Natural killer cell (primary cell): ENCODE data around the gene ACOD1. TPM values are rescaled to one million over a fixed set of nuclear protein-coding genes. Genes with fewer than 3 reads are reported as not detected.

Source experiments
- ATAC-seq, 3 donors: fragments of 150-1000 bp in 2 of 3; fragments of 200-7000 bp in 1 of 3; cut with Tn5 transposase; 1 replicate in 1 of 3; 2 replicates in 2 of 3; pipeline ENCODE4 v1.10.0; 2021; ENCODE audit warnings: mild to moderate bottlenecking in 2 of 3, moderate library complexity in 2 of 3
- DNase-seq, 2 donors: peaks; one replicate each; pipeline versions ENCODE4 v3.0.0 to v3.0.0-alpha.2; 2013 to 2021; ENCODE audit warnings: mixed read lengths in 1 of 2
- H3K27ac ChIP-seq: one replicate; pipeline ENCODE4 v1.5.1; 2013; ENCODE audit warnings: mild to moderate bottlenecking, low read length
- H3K27me3 ChIP-seq: one replicate; pipeline ENCODE4 v1.6.1; 2013; ENCODE audit warnings: low read length; ENCODE audit not compliant: control insufficient read depth, insufficient read depth
- H3K36me3 ChIP-seq: one replicate; pipeline ENCODE4 v1.6.1; 2013; ENCODE audit warnings: low read length; ENCODE audit not compliant: control insufficient read depth, insufficient read depth
- H3K4me1 ChIP-seq: one replicate; pipeline ENCODE4 v1.6.1; 2013; ENCODE audit warnings: low read length; ENCODE audit not compliant: control insufficient read depth, insufficient read depth
- H3K4me3 ChIP-seq: one replicate; pipeline ENCODE4 v1.5.1; 2013; ENCODE audit warnings: low read length
- H3K9me3 ChIP-seq: one replicate; pipeline ENCODE4 v1.6.1; 2013; ENCODE audit warnings: low read length; ENCODE audit not compliant: control insufficient read depth, insufficient read depth
- H3K27ac Mint-ChIP-seq, 2 donors: one replicate each; pipeline ENCODE4 v1.8.0; 2022; ENCODE audit warnings: mild to moderate bottlenecking in 2 of 2, mixed read lengths in 2 of 2, moderate library complexity in 1 of 2
- H3K27me3 Mint-ChIP-seq, 2 donors: one replicate each; pipeline ENCODE4 v1.8.0; 2022; ENCODE audit warnings: low read depth in 2 of 2, mixed read lengths in 2 of 2
- H3K36me3 Mint-ChIP-seq: one replicate; pipeline ENCODE4 v1.8.0; 2022; ENCODE audit warnings: mixed read lengths
- H3K4me1 Mint-ChIP-seq, 2 donors: one replicate each; pipeline ENCODE4 v1.8.0; 2022; ENCODE audit warnings: mixed read lengths in 2 of 2
- H3K4me3 Mint-ChIP-seq: one replicate; pipeline ENCODE4 v1.8.0; 2022; ENCODE audit warnings: mild to moderate bottlenecking, moderate library complexity, mixed read lengths
- H3K9me3 Mint-ChIP-seq, 2 donors: one replicate each; pipeline ENCODE4 v1.8.0; 2022; ENCODE audit warnings: mixed read lengths in 2 of 2
- CTCF ChIP-seq: fragments of 200-600 bp; IDR thresholded peaks from one replicate; pipeline ENCODE4 v1.8.0; 2022; ENCODE audit warnings: antibody characterized with exemption
- WGBS: methylation state at CpG from one replicate; pipeline ENCODE4 v1.1.7; 2013; ENCODE audit warnings: missing lambda C conversion rate; ENCODE audit not compliant: insufficient coverage; 5-methylcytosine and 5-hydroxymethylcytosine counted together
- intact Hi-C: fragments of 100-400 bp; cut with micrococcal nuclease; formaldehyde crosslinking; loops from one replicate; pipeline ENCODE4 v1.14.2; 2022
- total RNA-seq, 4 donors: library from RNA; stranded (reverse); fragments of 120-200 nt in 1 of 4; gene quantifications; one replicate each; pipeline versions ENCODE4 v1.2.3 to v1.2.4, GENCODE V29; 2013 to 2022

ACOD1 gene
- total RNA-seq, 3 donors from 2014 or later (not counting 1 experiment from before 2014, with no cell fraction given): not detected

DNA sequence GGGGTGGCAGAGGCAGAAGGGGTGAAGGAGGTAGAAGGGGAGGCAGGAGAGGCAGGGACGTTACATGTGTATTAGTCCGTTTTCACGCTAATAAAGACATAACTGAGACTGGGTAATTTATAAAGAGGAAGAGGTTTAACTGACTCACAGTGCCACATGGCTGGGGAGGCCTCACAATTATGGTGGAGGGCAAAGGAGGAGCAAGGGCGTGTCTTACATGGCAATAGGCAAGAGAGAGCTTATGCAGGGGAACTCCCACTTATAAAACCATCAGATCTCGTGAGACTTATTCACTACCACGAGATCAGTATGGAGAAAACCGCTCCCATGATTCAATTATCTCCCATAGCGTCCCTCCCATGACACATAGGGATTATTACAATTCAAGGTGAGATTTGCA is 19.0 kb upstream of the ACOD1 start:
- intact Hi-C loops: no loop called here
- H3K9me3 Mint-ChIP-seq: no peaks in the 10 kb centered on the region
- H3K27me3 ChIP-seq: no peaks in the 10 kb centered on the region
- H3K4me1 ChIP-seq: peaks cover 3% of the 10 kb centered on the region
- DNase-seq (no peak), ATAC-seq (no peak)
- WGBS: 85% methylated on average over 6 of the region's 8 CpGs
- no peak overlapping the region for H3K4me3 Mint-ChIP-seq
- no peak for TF ChIP-seq CTCF
- no peaks in the 10 kb centered on the region for H3K36me3 ChIP-seq
- peaks cover 30 to 52% of the 10 kb centered on the region in 2 donors for H3K27me3 Mint-ChIP-seq
- no peak overlapping the region for H3K27ac Mint-ChIP-seq
- H3K4me1 Mint-ChIP-seq: peaks cover 20 to 25% of the 10 kb centered on the region in 2 donors
- no peak overlapping the region for H3K4me3 ChIP-seq
- no peaks in the 10 kb centered on the region for H3K9me3 ChIP-seq
- no peak overlapping the region for H3K27ac ChIP-seq
- peaks cover 18% of the 10 kb centered on the region for H3K36me3 Mint-ChIP-seq

GRCh38 chr13:76929851-76930374 is 18.4 kb upstream of the ACOD1 start:
- Histone ChIP-seq H3K4me1 (peaks cover 3% of the 10 kb centered on the region), H3K27me3 (no peaks in the 10 kb centered on the region), H3K4me3 (no peak overlapping the region), H3K36me3 (no peaks in the 10 kb centered on the region), H3K27ac (no peak overlapping the region), H3K9me3 (no peaks in the 10 kb centered on the region)
- DNase-seq (no peak), ATAC-seq (no peak)
- Mint-ChIP-seq H3K4me3 (no peak overlapping the region), H3K27ac (no peak overlapping the region), H3K27me3 (peaks cover 27 to 48% of the 10 kb centered on the region in 2 donors), H3K9me3 (no peaks in the 10 kb centered on the region), H3K36me3 (peaks cover 18% of the 10 kb centered on the region), H3K4me1 (peaks cover 20 to 25% of the 10 kb centered on the region in 2 donors)
- no peak for TF ChIP-seq CTCF
- 86% methylated on average over 2 of the region's 2 CpGs for WGBS
- intact Hi-C loops: no loop called here

DNA sequence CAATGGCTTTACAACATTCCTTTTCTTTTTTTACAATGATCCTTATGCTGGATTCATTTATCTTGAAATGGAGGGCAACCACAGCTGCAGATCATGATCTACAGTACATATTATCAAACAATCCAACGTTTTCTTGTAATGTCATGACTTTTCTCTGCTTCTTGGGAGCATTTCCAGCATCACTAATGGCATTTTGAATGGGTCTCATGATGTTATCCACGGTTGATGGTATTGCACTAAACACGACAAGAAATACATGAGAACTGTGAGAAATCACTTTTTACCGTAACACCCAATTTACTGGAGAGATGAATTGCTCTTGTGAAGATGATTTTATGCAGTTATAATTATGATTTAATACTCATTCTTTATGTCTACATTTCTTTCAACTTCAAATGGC is 16.2 kb upstream of the ACOD1 start:
- Histone ChIP-seq H3K27ac (no peak overlapping the region), H3K9me3 (no peaks in the 10 kb centered on the region), H3K4me1 (peaks cover 3% of the 10 kb centered on the region), H3K36me3 (no peaks in the 10 kb centered on the region), H3K27me3 (no peaks in the 10 kb centered on the region), H3K4me3 (no peak overlapping the region)
- H3K4me3 Mint-ChIP-seq: no peak overlapping the region
- ATAC-seq (no peak), DNase-seq (no peak)
- TF ChIP-seq CTCF: no peak
- H3K9me3 Mint-ChIP-seq: no peaks in the 10 kb centered on the region
- peaks cover 18% of the 10 kb centered on the region for H3K36me3 Mint-ChIP-seq
- WGBS: 83% methylated on average over 3 of the region's 4 CpGs
- intact Hi-C loops: no loop called here
- H3K4me1 Mint-ChIP-seq: peaks cover 14 to 20% of the 10 kb centered on the region in 2 donors
- no peak overlapping the region for H3K27ac Mint-ChIP-seq
- H3K27me3 Mint-ChIP-seq: peaks cover 18 to 37% of the 10 kb centered on the region in 2 donors

GRCh38 chr13:76934671-76935070 is 13.6 kb upstream of the ACOD1 start:
- ATAC-seq: no peak

More at GRCh38 chr13:76934671-76935070, 13.6 kb upstream of the ACOD1 start:
- Mint-ChIP-seq H3K27ac (no peak overlapping the region), H3K4me1 (no peaks in the 10 kb centered on the region), H3K9me3 (no peaks in the 10 kb centered on the region), H3K4me3 (no peak overlapping the region), H3K36me3 (peaks cover 18% of the 10 kb centered on the region), H3K27me3 (peaks cover 22 to 43% of the 10 kb centered on the region in 2 donors)
- H3K27me3 ChIP-seq: no peaks in the 10 kb centered on the region
- intact Hi-C loops: no loop called here
- no peak for DNase-seq
- H3K4me1 ChIP-seq: no peaks in the 10 kb centered on the region
- H3K27ac ChIP-seq: no peak overlapping the region
- H3K36me3 ChIP-seq: no peaks in the 10 kb centered on the region
- no peak overlapping the region for H3K4me3 ChIP-seq
- 89% methylated on average over 1 of the region's 1 CpG for whole genome bisulfite sequencing
- no peak for TF ChIP-seq CTCF
- no peaks in the 10 kb centered on the region for H3K9me3 ChIP-seq
